OCI-LY1 (cell line): ENCODE data around the gene RLBP1.

Source experiments
- EZH2 ChIP-seq: fragments of 200-600 bp; sonication (generic), shearing (Covaris generic); IDR thresholded peaks from 2 replicates; pipeline ENCODE4 v1.8.0; 2017; ENCODE audit warnings: borderline replicate concordance, mixed run types, mild to moderate bottlenecking, antibody characterized with exemption, low read length, moderate library complexity, mixed read lengths
- TF ChIP-seq, protein P1 (sequence below): fragments of 200-600 bp; sonication (generic), shearing (Covaris generic); IDR thresholded peaks from 2 replicates; pipeline ENCODE4 v1.5.1; 2017; ENCODE audit warnings: mild to moderate bottlenecking, antibody characterized with exemption, low read length, moderate library complexity, mixed read lengths

DNA sequence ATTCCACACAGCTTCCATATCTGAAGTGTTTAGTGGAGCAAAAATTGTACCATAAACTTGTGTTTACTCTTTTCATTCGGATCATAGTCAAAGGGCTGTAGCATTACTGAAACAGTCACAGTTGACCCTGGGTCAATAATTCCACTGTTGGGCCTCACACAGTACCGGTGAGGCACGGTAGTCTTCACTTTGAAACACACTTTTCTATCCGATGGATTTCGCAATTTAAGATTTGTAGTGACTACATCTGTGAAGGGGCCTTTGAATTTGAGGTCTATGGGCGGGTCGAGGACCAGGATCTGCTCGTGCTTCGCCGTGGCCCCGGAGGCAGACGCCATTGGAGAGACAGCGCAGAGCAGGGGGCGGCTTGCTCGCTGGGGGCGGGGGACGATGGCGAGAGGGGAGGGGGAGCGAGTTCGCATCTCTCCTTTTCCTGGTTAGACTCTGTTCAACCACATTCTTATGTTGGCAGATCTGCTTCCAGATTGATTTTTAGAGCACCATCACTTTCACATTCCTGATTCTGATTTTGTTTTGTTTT is 19.8 kb downstream of the RLBP1 start:
- TF ChIP-seq, protein P1, sequence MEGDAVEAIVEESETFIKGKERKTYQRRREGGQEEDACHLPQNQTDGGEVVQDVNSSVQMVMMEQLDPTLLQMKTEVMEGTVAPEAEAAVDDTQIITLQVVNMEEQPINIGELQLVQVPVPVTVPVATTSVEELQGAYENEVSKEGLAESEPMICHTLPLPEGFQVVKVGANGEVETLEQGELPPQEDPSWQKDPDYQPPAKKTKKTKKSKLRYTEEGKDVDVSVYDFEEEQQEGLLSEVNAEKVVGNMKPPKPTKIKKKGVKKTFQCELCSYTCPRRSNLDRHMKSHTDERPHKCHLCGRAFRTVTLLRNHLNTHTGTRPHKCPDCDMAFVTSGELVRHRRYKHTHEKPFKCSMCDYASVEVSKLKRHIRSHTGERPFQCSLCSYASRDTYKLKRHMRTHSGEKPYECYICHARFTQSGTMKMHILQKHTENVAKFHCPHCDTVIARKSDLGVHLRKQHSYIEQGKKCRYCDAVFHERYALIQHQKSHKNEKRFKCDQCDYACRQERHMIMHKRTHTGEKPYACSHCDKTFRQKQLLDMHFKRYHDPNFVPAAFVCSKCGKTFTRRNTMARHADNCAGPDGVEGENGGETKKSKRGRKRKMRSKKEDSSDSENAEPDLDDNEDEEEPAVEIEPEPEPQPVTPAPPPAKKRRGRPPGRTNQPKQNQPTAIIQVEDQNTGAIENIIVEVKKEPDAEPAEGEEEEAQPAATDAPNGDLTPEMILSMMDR: no peak
- TF ChIP-seq EZH2: no peak
